GM18951 (cell line): ENCODE data around the gene PGPEP1.

Experiments used
- POLR2A ChIP-seq: IDR thresholded peaks from 4 replicates; pipeline ENCODE4 v1.6.1; 2011; ENCODE audit warnings: mild to moderate bottlenecking; ENCODE audit not compliant: insufficient read length, insufficient read depth; ENCODE audit errors: extremely low read depth
- in situ Hi-C: fragments of 300-500 bp; cut with MboI; formaldehyde crosslinking; loops from one replicate; pipeline ENCODE4 v1.12.0; 2022; ENCODE audit warnings: low sequenced_read_pairs, mixed read lengths, inconsistent platforms; ENCODE audit not compliant: unreplicated experiment

The PGPEP1 gene

GRCh38 chr19:18340190-18340989 is at the start of gene PGPEP1:
TSS of gene PGPEP1 (plus strand) at chr19:18340598. CDS start at chr19:18340682, 84 bp downstream.
- peak; percentile 82 for TF ChIP-seq POLR2A
- in situ Hi-C loops, result no loop called here

GRCh38 chr19:18291019-18291524 is 49.3 kb upstream of the PGPEP1 start:
- in situ Hi-C loops, result no loop called here
- TF ChIP-seq POLR2A, result no peak

- in situ Hi-C loops, result no loop called here
- TF ChIP-seq POLR2A, result peak; percentile 53
Observed at GRCh38 chr19:18291590-18292461, 48.6 kb upstream of the PGPEP1 start.

- no peak for TF ChIP-seq POLR2A
- in situ Hi-C loops, result no loop called here
Observed at GRCh38 chr19:18292462-18292809, 48.0 kb upstream of the PGPEP1 start.

- in situ Hi-C loops, result no loop called here
- no peak for TF ChIP-seq POLR2A
Observed at GRCh38 chr19:18292810-18293641, 47.4 kb upstream of the PGPEP1 start.

GRCh38 chr19:18293642-18294466 is 46.5 kb upstream of the PGPEP1 start:
- in situ Hi-C loops, result no loop called here
- no peak for TF ChIP-seq POLR2A

- TF ChIP-seq POLR2A, result no peak
- in situ Hi-C loops, result no loop called here
Observed at GRCh38 chr19:18294467-18294864, 45.9 kb upstream of the PGPEP1 start.

- no peak for TF ChIP-seq POLR2A
- in situ Hi-C loops, result no loop called here
Observed at GRCh38 chr19:18295034-18295451, 45.4 kb upstream of the PGPEP1 start.

GRCh38 chr19:18297308-18297707 is 43.1 kb upstream of the PGPEP1 start:
- in situ Hi-C loops, result no loop called here
- no peak for TF ChIP-seq POLR2A

- in situ Hi-C loops, result no loop called here
- no peak for TF ChIP-seq POLR2A
Observed at GRCh38 chr19:18298601-18299000, 41.8 kb upstream of the PGPEP1 start.

- in situ Hi-C loops, result no loop called here
- TF ChIP-seq POLR2A, result no peak
Observed at GRCh38 chr19:18299654-18300053, 40.7 kb upstream of the PGPEP1 start.
